Type B pancreatic cell (in vitro differentiated cells): ENCODE measurements around the gene TASP1. TPM values are rescaled to one million over a fixed set of nuclear protein-coding genes. Genes with fewer than 3 reads are reported as not detected.

ENCODE experiments used
- DNase-seq: peaks from one replicate; pipeline ENCODE4 v3.0.0; 2021; ENCODE audit warnings: mixed read lengths; ENCODE audit not compliant: unreplicated experiment; ENCODE audit errors: extremely low spot score
- H3K27ac Mint-ChIP-seq: 2 replicates; pipeline ENCODE4 v1.8.0; 2021; ENCODE audit warnings: mild to moderate bottlenecking, mixed read lengths
- H3K27me3 Mint-ChIP-seq: 2 replicates; pipeline ENCODE4 v1.8.0; 2021; ENCODE audit warnings: mixed read lengths
- H3K36me3 Mint-ChIP-seq: 2 replicates; pipeline ENCODE4 v1.8.0; 2021; ENCODE audit warnings: mixed read lengths
- H3K4me1 Mint-ChIP-seq: one replicate; pipeline ENCODE4 v1.8.0; 2021; ENCODE audit warnings: mixed read lengths; ENCODE audit not compliant: unreplicated experiment
- H3K4me3 Mint-ChIP-seq: 2 replicates; pipeline ENCODE4 v1.8.0; 2021; ENCODE audit warnings: mild to moderate bottlenecking, mixed read lengths
- H3K9me3 Mint-ChIP-seq: 2 replicates; pipeline ENCODE4 v1.8.0; 2021; ENCODE audit warnings: mixed read lengths
- total RNA-seq: library from RNA; stranded (reverse); gene quantifications from 2 replicates; pipeline ENCODE4 v1.2.1, GENCODE V29; 2021; ENCODE audit warnings: low replicate concordance
- TF ChIP-seq, protein P1 (sequence below): fragments of 200-600 bp; sonication (generic); conservative IDR thresholded peaks from 2 replicates; pipeline ENCODE4 v1.5.0; 2021; ENCODE audit warnings: antibody characterized with exemption, mild to moderate bottlenecking

The TASP1 gene
- total RNA-seq, 1 donor from 2014 or later = 16.7 TPM

GRCh38 chr20:13681248-13682125 is 42.8 kb upstream of the TASP1 start:
- Mint-ChIP-seq H3K27ac (no peak overlapping the region), H3K27me3 (no peaks in the 10 kb centered on the region), H3K9me3 (no peaks in the 10 kb centered on the region), H3K36me3 (no peaks in the 10 kb centered on the region), H3K4me3 (no peak overlapping the region), H3K4me1 (no peaks in the 10 kb centered on the region)
- TF ChIP-seq, protein P1, sequence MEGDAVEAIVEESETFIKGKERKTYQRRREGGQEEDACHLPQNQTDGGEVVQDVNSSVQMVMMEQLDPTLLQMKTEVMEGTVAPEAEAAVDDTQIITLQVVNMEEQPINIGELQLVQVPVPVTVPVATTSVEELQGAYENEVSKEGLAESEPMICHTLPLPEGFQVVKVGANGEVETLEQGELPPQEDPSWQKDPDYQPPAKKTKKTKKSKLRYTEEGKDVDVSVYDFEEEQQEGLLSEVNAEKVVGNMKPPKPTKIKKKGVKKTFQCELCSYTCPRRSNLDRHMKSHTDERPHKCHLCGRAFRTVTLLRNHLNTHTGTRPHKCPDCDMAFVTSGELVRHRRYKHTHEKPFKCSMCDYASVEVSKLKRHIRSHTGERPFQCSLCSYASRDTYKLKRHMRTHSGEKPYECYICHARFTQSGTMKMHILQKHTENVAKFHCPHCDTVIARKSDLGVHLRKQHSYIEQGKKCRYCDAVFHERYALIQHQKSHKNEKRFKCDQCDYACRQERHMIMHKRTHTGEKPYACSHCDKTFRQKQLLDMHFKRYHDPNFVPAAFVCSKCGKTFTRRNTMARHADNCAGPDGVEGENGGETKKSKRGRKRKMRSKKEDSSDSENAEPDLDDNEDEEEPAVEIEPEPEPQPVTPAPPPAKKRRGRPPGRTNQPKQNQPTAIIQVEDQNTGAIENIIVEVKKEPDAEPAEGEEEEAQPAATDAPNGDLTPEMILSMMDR = no peak
- no peak for DNase-seq

- Mint-ChIP-seq H3K27ac (no peak overlapping the region), H3K4me1 (no peaks in the 10 kb centered on the region), H3K36me3 (no peaks in the 10 kb centered on the region), H3K27me3 (no peaks in the 10 kb centered on the region), H3K4me3 (no peak overlapping the region), H3K9me3 (peaks cover 4% of the 10 kb centered on the region)
- no peak for DNase-seq
- TF ChIP-seq, protein P1 = no peak
Measured at GRCh38 chr20:13678944-13679343, 40.2 kb upstream of the TASP1 start.

DNA sequence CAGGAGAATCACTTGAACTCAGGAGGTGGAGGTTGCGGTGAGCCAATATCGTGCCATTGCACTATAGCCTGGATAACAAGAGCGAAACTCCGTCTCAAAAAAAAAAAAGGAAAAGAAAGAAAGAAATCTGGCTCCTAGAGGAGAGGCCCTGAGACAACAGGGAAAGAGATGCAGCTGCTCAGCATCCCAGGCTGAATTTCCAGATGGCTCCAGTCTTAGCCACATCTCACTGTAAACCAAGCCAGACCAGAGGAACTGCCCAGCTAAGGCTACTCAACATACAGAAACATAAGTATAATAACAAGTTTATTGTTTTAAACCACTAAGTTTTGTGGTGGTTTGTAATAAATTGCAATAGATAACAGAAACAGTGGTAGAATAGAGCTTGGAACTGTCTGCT is 38.5 kb upstream of the TASP1 start:
- Mint-ChIP-seq H3K36me3 (no peaks in the 10 kb centered on the region), H3K4me3 (no peak overlapping the region), H3K27ac (no peak overlapping the region), H3K9me3 (peaks cover 4% of the 10 kb centered on the region), H3K27me3 (no peaks in the 10 kb centered on the region), H3K4me1 (no peaks in the 10 kb centered on the region)
- TF ChIP-seq, protein P1 = no peak
- DNase-seq = no peak

GRCh38 chr20:13676682-13677081 is 38.0 kb upstream of the TASP1 start:
- H3K36me3 Mint-ChIP-seq = no peaks in the 10 kb centered on the region
- TF ChIP-seq, protein P1 = no peak
- H3K4me1 Mint-ChIP-seq = no peaks in the 10 kb centered on the region
- H3K9me3 Mint-ChIP-seq = peaks cover 4% of the 10 kb centered on the region
- no peak overlapping the region for H3K4me3 Mint-ChIP-seq
- H3K27me3 Mint-ChIP-seq = no peaks in the 10 kb centered on the region
- no peak overlapping the region for H3K27ac Mint-ChIP-seq
- no peak for DNase-seq

DNA sequence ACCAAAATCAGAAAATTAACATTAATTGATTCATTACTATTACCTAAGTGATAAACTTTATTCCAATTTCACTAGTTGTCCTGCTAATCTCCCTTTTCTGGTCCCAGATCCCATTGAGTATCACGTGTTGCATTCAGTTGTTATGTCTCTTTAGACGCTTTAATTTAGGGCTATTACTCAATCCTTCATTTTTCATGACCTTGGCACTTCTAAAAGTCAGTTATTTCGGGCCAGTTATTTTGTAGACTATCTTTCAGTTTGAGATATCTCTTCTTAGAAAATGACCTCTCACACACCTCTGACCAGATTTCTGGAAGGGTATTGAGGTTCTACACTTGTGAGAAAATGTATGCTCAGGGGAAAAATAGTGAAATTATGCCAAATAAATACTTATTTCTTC is 34.0 kb upstream of the TASP1 start:
- Mint-ChIP-seq H3K27ac (no peak overlapping the region), H3K27me3 (no peaks in the 10 kb centered on the region), H3K36me3 (no peaks in the 10 kb centered on the region), H3K4me3 (no peak overlapping the region), H3K4me1 (no peaks in the 10 kb centered on the region), H3K9me3 (peaks cover 4% of the 10 kb centered on the region)
- DNase-seq = no peak
- TF ChIP-seq, protein P1 = no peak
